ENCODE results near the gene LTB4R.
A peak's percentile ranks its signal among the peaks of the same experiment; 100 is the strongest.
"Not testable (repeated sequence)": the region's sequence is repeated elsewhere in the genome, so short reads cannot be mapped to it uniquely, and the experiment has no call there.

Gene LTB4R

DNA sequence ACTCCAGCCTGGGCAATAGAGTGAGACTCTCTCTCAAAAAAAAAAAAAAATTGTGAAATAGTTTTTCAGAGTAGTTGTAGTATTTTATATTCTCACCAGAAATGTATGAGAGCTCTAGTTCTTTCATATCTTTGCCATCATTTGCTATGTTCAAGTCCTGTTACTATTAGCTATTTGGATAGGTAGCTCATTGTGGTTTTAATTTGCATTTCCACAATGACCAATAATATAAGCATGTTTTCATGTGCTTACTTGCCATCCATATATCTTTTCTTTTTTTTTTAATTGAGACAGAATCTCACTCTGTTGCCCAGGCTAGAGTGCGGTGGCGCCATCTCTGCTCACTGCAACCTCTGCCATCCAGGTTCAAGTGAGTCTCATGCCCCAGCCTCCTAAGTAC lies 36.9 kb downstream of the LTB4R start:
- no peak for DNase-seq

DNA sequence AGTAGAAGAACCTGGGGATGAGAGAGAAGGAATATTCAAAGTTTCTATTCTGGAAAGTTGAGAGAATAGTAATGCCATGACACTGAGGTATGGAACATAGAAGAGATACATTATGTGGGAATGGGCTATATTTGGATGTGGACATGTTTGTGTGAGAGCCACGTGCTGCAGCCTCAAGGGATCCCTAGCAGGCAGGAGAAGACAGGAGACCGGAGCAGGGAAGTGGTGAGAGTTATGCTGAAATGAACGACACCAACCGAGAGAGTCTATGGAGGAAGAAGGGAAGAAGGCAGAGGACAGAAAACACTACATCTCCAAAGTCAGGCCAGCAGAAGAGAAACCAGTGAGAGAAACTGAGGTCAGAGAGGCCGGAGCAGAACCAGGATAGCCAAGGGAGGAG lies 38.4 kb downstream of the LTB4R start:
- no peak for DNase-seq

DNA sequence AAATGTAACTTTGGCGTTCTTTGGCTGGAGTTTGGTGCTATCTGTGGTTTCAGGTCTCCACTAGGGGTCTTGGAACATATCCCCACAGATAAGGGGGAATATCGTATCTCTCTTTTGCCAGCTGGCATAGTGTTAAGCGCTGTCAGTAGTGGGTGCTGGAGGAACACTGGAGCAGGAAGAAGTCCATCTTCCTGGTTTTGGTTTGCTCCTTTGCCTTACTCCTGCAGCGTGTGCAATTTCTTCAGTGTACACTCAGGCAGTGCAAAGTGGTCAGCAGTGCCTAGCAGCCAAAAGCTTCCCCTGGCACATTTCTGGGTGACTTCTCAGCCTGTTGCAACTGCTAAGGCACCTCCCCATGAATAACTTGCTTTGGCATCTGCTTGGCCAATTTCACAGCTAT lies 40.2 kb downstream of the LTB4R start:
- no peak for DNase-seq

DNA sequence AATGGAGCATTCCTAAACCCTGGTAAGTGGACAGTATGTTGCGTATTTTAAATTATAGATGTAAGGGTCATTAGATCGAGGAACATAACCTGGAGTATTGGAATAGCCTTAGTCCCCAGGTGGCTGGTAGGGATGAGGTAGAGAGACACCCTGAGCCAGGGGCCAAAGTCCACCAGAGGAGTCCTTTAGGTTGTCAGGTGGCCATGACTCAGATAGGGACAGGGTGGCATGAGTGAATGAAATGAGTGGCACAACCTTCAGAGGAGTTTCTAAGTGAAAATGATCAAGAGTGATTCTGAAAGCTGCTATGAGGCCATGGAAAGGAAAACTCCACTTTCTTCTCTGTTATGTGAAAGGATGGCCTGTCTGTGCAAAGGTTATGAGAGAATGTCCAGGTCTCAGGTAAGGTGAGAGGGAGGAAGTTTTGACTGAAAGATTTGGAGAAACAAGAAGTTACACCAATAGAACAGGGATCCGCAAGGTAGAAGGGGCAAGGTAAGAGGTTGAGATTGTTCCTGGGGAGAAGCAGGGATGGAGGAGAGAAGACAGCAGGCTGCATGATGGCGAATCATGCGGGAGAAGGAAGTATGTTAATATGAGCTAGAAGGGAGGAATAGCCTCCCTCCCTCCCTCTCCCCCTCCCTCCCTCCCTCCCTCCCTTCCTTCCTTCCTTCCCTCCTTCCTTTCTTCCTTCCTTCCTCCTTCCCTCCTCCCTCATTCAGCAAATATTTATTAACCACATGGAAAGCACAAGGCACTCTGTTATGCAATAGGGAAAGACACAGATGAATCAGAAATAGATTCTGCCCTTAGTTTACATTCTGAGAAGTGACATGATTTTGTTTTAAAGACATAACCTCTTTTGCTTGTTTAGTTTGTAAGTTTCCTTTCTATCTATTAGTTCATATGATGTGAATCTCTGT lies 42.5 kb downstream of the LTB4R start:
- no peak for DNase-seq

DNA sequence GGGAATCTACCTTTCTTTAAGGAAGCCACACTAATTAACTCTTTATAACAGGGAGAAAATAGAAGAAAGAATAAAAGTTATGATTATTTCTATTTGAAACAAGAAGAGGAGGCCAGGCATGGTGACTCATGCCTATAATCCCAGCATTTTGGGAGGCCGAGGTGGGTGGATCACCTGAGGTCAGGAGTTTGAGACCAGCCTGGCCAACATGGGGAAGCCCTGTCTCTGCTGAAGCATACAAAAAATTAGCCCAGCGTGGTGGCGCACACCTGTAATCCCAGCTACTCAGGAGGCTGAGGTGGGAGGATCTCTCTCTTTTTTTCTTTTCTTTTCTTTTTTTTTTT lies 43.2 kb downstream of the LTB4R start:
- DNase-seq: not testable (repeated sequence)

DNA sequence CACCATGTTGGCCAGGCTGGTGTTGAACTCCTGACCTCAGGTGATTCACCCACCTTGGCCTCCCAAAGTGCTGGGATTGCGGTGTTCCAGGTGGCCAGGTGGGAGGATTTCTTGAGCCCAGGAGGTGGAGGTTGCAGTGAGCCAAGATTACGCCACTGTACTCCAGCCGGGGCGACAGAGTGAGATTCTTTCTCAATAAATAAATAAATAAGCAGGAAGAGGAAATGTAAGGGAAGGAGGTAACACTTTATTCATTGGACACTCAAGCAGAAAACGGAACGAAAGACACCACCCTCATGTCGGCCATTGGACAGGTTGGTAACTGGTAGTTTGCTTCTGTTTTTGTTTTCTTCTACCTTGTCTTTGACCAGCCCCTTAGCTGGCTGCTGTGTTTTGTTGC lies 43.7 kb downstream of the LTB4R start:
- no peak for DNase-seq

DNA sequence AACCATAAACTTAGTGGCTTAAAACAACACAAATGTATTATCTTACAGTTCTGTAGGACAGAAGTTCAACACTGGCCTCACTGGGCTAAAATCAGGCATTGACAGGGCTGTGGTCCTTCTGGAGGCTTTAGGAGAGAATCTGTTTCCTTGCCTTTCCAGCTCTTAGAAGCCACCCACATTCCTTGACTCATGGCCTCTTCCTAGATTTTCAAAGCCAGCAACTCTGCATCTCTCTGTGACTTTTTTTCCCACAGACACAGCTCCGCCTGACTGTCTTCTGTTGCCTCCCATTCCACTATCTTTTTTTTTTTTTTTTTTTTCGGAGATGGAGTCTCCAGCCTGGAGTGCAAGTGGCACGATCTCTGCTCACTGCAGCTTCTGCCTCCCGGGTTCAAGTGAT lies 44.9 kb downstream of the LTB4R start:
- no peak for DNase-seq

DNA sequence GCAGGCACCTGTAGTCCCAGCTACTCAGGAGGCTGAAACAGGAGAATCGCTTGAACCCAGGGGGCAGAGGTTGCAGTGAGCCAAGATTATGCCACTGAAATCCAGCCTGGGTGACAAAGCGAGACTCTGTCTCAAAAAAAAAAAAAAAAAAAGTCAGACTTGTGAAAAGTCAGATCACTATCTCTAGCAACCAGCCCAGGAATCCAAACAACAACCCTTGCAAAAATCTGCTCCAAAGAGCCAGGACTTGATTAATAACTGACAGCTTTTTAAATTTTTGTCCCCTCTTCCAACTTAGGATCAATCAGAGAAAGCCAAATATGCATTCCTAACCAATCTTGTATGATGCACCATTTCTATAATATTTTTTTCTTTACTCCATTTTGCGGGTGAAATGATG lies 49.0 kb downstream of the LTB4R start:
- no peak for DNase-seq

DNA sequence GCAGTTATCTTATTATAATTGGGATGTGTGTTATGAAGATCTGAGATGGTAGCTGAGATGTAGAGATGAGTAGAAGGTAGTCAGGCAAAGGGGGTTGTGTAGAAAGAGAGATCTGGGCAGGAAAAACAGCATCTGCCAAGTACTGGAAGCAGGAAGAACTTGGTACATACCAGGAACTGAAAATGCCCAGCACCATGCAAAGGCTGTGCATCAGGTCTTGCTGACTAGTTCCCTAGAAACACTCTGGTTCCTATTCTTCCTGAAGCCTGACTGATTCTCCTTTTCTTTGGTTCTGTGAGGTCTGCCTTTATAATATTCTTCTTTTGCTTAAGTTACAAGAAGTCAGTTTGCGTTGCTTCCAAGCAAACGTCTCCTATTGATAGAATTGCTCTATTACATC lies 50.0 kb downstream of the LTB4R start:
- no peak for DNase-seq

DNA sequence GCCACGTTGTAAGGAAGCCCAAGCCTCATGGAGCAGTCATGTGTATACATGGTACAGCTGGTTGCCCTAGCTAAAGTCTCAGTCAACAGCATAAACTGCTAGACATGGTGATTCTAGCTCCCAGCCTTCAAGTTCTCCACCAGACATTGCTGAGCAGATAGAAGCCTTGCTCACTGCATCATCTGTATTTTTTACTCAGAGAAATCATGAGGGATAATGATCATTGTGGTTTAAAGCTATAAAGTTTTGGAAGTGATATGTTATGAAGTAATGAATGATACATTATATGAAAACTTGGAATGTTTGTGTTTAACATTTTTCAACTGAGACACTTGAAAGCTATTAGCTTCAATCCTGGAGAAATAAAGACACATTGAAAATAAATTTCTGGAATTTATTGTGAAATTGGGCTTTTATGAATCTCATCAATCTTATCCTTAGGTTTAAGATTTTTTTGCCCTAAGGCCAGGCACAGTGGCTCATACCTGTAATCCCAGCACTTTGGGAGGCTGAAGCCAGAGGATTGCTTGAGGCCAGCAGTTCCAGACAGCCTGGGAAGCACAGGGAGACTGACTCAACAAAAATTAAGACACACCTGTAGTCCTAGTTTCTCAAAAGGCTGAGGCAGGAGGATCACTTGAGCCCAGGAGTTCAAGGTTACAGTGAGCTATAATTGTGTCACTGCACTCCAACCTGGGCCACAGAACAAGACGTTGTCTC lies 51.1 kb downstream of the LTB4R start:
- no peak for DNase-seq

DNA sequence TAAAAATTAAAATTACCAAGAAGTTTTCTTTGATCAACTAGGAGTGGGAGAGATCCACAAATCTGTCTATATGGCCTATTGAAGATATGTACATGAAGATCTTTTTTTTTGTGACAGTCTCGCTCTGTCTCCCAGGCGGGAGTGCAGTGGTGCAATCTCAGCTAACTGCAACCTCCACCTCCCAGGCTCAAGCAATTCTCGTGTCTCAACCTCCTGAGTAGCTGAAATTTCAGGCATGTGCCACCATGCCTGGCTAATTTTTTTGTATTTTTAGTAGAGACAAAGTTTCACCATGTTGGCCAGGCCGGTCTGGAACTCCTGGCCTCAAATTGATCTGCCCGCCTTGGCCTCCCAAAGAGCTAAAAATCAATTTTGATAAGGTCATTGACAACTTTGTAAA lies 52.1 kb downstream of the LTB4R start:
- no peak for DNase-seq

DNA sequence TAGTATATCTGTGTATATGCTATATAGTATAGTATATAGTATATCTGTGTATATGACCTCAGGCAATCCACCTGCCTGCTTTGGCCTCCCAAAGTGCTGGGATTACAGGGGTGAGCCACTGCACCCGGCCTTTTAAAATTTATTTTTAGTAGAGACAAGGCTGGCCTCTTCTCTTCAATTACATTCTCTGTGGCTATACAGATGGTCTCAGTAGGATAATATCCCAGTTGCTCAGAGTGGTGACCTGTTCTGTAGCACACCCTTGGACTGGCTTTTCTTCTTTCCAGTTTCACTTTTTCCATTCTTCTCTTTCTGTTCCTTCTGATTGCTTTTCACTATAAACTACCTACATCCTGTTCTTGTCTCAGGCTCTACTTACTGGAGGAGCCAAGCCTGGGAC lies 53.5 kb downstream of the LTB4R start:
- no peak for DNase-seq

DNA sequence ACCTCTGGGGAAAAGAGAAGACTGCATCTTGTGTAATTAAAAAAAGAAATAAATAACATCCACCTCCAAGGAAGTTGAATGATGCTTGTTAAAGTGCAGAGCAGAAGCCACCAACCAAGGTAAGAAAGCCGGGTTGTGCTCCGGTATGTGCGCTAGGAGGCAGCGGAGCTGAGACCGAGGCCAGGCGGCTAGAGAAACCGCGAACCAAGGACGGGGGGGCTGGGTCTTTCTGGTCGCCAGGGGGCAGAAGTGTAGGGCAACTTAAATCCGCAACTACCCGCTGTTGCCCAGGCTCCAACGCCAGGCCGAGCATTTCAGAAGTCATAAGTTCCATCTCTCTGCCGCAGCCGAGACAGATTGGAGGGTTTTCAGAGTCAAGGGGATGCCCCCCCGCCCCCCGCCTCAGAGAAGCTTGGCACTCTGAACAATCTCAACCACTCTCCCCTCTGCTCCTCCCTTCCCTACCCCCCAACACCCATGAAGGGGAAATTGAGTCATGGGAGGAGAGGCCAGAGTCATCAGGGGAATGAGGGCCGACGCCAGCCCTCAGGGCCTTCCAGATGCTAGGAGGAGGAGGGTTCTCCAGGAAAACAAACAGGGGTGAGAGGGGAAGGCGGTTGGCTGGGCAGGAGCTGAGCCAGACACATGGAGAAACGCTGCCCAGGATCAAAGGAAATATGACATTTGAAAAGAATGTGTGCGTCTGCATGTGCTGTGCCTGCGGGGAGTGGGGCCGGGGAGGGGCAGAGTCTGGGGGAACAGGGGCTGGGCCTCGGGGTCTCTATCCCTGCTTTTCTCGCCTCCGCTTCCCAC lies 54.5 kb downstream of the LTB4R start:
- peak; percentile 60 for DNase-seq

DNA sequence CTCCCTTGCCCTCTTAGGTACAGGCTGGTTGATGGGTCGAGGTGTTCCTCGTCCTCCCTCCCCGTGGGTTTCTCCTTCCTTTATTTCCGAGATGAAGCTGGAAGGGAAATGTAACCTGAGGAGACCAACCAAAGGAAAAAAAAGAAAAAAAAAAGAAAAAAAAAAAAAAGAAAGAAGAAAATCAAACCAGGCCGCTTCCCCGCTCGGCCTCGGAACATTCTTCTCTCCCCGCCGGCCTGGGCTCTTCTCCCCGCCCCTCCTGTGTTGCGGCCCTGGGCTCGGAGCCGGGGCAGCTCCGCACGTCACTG lies 55.1 kb downstream of the LTB4R start:
- DNase-seq: no peak

DNA sequence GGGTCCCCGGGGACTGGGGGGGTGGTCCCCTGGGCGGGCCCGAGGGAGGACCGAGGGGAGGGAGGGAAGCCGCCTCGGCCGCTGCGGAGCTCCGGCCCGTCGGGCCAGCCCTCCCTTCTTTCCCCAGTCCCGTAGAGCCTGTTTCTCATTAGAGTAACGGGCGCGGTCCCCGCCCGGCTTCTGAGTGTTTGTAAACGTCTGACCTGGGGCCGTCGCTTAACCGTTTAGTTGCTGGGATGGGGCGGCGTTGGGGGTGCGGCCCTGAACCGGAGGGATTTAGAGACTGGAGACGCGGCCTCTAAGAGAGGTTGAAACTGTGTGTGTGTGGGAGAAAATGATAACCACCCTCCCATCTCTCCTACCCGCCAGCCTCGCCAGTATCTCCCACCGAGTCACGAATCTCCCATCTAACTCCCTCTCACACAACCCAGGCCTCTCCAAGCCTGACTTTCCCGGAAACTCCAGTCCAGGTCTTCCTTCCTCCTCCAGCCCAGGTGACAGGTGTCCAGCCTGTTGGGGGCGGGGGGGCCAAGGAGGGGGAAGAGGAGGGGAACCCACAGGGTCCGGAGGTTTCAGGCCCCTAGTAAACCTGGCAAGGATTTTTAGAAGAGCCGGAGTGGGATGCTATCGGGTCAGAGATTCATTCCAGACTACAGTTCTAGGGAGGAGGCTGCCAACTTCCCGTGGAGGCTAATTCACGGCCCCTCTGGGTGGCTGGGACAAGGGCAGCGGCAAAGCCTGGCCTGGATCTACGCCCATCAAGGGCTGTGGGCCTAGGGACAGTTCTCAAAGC lies 55.6 kb downstream of the LTB4R start:
- peak; percentile 98 for DNase-seq

Measured in NCI-H345 (cell line).